ENCODE measurements around the gene DPP6.
"Not testable (repeated sequence)": the region's sequence is repeated elsewhere in the genome, so short reads cannot be mapped to it uniquely, and the experiment has no call there.

The DPP6 gene

DNA sequence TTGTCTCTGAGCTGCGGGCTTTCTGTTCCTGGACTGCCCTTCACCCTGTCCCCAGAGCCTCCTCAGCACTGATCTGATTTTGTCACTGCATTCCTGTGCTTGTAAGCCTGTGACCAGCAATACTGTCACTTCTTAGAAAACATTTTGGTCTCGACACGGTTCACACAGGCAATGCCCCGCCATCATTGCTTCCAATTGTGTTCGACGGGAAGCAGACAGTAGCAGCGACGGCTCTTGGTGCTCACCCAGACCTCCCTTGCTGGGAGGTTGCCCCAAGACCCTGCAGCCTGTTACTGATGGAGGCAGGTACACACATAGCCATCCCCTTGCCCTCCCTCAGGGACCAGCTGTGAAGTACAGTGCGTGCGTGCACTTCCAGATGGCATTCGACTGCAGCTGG lies 99.1 kb downstream of the DPP6 start:
- not testable (repeated sequence) for DNase-seq

DNA sequence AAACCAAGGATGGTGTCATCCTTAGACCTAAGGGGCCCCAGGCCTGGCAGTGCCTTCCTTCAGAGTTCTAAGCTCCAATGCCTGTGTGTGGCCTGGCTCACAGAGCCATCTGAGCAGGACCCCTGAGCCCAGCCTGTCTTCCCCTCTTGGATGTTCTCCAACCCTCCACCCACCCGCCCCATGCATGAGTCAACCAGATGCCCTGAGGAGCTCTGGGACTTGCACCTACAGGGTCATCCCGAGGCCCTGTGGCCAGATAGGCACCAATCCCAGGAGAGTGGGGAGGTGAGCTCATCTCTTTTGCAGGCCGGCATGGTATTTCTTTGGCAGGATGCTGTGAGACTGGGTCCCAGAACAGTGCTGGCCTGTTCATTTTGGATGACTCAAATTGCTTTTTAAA lies 103.7 kb downstream of the DPP6 start:
- not testable (repeated sequence) for DNase-seq

DNA sequence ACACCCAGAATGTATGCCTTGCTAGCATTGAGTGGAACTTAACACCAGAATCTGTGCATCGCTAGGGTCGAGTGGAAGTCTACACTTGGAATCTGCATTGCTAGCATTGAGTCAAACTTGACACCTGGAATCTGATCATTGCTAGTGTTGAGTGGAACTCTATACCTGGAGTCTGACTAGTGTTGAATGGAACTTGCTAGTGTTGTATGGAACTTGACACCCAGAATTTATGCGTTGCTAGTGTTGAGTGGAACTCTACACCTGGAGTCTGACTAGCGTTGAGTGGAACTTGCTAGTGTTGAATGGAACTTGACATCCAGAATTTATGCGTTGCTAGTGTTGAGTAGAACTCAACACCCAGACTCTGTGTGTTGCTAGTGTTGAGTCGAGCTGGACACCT lies 110.7 kb downstream of the DPP6 start:
- not testable (repeated sequence) for DNase-seq

DNA sequence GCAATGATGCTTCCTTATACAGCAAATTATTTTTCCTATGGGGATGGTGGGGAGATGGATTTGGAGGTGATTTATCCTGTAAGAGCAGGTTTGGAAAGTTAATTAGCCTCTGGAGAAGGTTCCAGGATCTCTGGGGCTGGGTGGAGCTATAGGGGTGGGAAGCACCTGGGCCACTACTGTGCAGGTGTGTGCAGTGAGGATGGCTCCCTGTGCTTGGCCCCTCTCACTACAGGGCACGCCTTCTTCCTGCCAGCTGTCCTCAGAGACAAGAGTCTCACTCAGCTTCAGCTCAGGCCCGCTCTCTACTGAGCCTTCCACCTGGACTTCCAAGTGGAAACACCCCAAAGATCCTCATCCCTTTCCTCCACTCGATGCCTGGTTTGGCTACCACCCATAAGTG lies 111.4 kb downstream of the DPP6 start:
- not testable (repeated sequence) for DNase-seq

DNA sequence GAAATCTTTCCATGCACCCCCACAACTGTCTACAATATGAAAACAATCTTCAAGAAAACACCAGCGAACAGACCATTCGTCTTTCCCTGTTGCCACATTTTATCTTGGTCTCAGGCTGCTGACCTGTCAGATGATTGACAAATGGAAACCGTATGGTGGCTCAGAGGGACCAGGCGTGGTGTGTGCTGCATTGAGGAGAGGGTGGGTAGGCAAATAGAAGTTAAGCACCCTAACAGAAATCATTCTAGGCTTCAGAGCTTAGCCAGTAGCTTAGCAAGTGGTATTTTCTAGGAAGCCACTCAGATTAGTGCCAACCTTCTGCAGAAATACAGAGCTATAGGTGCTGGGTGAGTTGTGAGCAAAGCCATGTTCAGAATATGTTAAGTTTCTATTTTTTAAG lies 114.9 kb downstream of the DPP6 start:
- DNase-seq: no peak

DNA sequence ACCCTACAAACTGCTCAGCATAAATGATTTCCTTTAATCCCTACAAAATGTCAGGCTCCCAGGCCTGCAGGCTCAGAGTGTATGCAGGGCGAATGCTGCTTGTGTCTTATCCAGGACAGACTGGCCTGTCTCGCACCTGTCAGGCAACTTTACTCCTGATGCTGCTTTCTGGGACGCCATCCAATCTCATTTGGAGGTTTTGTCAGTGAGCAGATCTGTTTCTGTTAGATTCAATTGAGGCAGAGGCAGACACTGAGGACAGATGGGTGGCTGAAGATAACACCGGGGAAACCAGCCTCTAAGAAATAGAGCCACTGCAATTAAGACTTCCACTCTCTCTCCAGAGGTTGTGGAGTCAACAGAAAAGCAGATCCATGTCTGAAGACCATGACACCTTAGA lies 115.6 kb downstream of the DPP6 start:
- no peak for DNase-seq

DNA sequence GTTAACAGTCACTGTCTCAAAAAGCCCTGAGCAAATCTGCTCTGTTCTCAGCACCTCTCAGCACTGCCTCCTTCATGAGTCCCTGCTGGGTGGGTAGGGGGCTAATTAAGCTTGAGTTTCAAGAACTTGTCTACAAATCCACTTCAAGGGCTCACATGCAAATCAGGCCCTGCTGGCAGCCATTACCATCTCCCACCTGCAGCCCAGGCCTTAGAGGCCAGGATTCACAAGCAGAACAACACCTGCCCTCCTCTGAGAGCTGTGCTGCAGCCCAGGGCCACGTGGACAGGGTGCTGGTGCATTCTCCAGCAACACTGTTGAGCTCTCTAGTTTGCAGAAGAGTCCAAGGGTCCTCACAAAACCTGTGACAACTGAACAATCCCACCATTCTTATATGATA lies 119.2 kb downstream of the DPP6 start:
- no peak for DNase-seq

DNA sequence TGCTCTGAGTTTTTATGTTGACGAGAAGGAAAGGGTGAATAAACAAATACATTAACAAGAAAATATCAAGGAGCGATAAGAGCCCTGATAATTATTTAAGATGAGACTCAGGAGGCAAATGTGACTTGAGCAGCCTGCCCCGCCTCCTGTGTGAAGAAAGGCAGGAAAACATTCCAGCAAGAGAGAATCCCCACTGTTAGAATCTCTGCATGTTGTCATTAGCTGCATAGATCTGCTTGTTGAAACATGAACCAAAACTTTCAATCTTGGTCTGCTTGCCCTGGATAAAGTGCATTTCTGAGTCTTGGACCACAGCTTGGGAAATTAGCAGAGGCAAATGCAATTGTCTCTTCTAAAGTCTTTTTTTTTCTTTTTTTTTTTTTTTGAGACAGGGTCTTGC lies 120.0 kb downstream of the DPP6 start:
- no peak for DNase-seq

DNA sequence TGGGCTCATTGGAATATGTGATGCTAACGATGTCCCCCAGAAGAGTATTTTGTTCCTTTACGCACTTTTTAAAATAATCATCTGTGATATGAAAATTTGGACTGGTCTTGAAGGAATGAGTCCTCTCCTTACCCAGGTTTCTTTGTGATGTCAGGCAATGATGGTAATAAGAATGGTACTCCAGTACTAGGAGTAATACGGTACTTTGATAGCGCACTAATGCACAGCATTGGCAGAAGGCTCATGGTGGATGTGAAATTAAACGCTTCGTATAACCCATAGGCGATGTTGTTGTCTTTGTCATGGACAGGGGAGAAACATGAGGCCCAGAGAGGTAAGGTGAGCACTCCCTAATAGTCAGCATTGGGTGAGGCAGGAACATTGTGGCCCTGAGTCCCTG lies 125.4 kb downstream of the DPP6 start:
- DNase-seq: no peak

DNA sequence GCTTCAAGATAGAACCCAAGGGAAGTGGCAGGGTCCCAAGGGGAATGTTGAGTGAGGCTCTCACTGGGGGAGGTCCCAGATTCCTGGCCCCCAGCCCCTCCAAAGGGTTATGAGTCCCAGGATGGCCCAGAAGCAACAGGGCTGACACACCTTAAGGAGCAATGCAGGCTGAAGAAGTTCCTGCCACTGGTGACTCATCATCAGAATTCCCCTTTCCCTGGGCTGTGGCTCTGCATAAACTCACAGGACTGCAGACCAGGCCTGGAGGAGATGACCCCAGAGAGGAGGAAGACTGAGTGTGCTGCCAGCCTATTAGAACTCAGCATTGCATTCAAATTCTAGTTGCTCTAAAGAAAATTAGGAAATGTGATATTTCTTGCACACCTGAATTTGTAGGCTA lies 126.7 kb downstream of the DPP6 start:
- no peak for DNase-seq

DNA sequence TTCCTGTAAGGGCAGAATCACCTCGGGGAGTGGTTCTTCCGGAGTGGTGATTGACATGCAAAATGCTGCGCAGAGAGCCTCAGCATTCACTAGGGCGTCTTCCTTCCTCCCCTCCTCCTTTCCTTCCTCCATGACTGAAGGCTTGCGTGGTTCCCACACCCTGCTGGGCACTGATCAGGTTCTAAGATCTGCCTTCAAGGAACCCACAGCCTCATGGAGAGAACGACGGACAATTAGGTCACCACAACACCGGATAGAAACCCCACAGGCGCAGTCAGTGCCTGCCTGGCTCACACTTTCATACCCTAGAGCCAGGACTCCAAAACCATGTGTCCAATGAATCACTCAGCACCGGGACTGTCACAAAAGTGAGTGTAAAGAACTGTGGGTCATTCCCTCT lies 131.3 kb downstream of the DPP6 start:
- no peak for DNase-seq

DNA sequence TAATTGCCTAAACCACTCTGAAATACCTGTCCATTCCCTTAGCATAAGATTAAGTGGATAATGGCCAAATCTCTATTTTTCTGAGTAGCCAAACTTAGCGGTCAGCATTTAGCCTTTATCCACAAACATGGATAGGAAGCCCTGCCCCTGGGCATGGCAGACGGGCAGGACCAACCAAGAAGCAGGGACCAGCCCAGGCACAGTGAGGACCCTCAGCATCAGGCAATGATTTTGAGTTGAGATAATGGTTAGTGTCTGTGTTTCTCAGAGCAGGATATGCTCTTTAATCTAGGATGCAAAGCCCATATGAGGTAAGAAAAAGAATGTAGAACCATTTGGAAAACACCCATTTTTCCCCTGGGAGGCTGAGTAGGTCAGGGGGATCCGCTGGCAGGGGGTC lies 131.7 kb downstream of the DPP6 start:
- no peak for DNase-seq

DNA sequence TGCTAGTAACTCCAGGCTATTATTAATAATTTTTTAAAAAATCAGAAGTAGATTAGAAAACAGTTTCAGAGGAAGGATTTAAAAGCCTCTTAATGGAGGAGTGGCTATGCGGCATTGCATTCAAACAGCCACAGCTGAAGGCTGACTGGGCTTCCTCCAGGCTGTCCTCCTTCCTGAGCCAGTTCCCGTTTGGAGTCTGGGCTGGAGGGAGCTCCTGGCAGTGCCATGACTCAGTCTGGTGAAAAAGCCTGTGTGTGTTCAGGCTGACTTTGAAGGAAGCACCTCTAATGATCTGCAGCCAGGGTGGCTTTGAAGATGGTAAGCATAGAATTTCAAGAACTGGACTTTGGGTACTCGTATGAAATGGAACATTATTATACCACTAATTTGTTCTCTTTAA lies 134.6 kb downstream of the DPP6 start:
- no peak for DNase-seq

DNA sequence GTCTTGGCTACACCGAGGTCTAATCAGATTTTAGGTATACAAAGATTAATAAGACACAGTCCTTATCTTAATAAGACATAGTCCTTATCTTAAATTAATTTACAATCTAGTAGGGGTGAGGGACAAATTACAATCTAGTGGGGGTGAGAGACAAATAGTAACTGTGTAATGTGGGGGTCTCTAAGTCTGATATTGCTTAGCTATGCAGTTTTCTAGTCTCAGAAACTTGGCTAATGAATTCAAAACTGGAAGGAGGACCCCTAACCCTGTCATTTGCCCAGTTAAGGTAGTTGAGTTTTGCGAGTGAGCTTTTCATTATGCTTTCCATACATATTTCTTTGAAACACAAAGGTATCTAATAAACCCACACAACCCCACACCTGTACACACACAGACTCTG lies 136.1 kb downstream of the DPP6 start:
- DNase-seq: no peak

DNA sequence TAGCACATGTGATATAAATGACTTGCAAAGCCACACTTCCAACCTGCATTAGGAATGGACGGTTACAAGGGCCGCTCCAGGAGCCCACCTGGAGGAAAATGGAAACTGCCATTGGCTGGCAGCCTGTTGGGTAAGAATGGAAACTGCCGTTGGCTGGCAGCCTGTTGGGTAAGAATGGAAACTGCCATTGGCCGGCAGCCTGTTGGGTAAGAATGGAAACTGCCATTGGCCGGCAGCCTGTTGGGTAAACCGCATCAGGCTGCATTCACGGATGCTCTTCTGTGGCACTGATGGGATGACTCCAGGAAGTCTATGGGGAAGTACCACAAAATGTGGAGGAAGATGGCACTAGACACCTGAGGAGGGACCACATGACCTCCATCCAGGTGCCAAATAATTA lies 143.1 kb downstream of the DPP6 start:
- no peak for DNase-seq

DNA sequence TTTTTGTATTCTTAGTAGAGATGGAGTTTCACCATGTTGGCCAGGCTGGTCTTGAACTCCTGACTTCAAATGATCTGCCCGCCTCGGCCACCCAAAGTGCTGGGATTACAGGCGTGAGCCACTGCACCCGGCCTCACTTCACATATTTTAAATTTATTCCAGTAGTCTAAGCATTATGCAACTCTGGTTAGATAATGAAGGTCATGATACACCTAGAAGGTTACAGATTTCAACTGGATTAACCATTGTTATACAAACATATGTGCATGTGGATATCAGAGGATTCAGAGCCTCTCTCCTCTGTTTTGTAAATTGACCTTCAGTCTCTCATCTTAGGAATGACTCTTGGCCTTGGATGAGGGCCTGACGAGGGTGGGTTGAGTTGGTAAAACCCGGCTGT lies 146.3 kb downstream of the DPP6 start:
- no peak for DNase-seq

DNA sequence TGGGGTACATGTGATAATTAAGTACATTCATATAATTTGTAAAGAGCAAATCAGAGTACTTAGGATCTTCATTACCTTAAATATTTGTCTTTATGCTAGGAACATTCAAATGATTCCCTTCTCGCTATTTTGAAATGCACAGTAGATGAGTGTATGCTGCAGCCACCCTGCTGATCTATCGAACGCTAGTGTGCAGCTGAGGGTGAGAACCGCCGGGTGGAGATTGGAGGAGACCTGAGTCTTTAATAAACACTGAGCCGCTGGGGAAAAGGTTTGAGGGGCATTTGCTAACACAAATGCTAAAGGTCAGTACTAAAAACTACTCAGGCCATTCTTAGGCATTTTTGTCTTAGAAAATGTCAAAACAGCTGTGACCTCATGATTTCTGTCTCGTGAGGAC lies 148.0 kb downstream of the DPP6 start:
- DNase-seq: no peak

DNA sequence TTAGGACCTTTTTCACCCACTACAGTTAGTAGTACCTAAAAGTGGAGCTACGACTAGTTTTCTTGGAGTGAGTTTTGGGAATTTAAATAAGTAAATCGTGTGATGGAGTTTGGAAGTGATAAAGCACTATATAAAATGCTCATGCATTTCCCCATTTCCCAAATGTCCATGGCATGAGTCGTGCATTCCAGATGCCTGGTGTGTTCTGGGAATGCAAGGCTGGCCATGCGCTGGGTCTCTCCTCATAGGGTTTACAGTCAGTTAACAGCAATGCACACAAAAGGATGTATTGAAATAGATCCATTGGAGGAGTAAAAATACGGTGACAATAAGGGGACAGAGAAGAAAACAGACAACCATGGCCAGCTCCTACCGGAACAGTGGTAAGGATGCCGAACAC lies 149.8 kb downstream of the DPP6 start:
- no peak for DNase-seq

DNA sequence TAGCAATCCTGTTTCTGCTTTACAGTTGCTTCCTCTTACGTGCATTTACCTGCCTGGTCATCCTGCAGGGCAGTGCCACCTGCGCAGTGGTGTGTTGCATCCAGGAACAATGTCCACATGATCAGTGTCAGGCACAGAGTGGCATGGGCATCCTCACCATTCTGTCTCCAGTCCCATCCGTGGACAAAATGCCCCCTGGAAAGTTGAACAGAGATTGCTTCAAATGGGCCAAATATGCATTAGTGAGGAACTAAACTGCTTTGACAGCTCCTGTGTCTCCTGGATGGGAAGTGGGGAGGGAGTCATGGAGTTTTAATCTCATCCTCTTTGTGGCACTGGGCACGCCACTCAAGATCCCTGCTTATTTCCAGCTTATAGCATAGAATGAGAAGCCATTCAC lies 151.8 kb downstream of the DPP6 start:
- DNase-seq: no peak

DNA sequence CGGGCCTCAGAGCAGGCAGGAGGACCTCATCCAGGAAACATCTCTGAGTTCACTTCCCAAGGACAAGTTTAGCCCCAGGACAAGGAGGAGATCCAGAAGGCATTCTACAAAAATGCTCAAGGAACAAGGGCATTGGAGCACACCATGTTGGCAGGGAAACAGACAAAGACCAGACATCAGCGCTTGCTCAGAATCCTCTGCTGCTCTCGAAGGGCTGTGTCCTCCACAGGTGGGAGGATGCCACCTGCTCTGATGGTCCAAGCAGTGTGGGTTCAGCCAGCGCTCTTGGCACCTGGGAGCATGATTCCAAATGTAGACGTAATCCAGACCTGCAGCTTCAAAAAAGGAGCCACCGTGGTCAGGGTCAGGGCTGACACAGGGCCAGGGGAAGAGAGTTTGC lies 160.7 kb downstream of the DPP6 start:
- no peak for DNase-seq

DNA sequence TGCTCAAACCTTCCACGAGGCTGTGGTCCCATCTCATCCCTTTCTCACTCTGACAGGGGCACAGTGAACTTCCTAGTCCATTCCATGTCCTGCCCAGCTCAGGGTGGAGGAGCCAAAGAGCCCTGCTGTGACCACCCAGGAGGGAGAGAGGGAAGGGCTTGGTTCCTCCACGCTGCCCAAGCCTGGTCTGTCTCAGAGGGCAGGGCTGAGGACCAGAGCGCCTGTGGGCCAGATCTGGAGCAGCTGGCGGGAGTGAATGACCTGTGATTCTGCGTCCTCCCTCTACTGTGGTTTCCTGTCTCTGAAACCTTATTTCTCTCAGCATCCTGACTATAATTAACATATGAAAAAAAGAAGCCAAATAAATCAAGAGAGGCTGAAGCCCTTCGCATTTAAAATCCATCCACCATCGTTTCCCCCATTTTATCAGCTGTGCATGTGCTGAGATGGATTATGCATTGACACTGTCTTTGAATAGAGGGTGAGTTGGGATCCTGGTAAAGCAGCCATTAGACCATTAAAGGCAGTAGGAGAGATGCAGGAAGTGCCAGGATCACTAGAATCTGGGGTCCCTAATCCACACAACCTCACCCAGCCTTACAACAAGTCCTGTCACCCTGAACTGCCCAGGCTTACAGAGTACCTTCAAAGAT lies 165.6 kb downstream of the DPP6 start:
- DNase-seq: no peak

DNA sequence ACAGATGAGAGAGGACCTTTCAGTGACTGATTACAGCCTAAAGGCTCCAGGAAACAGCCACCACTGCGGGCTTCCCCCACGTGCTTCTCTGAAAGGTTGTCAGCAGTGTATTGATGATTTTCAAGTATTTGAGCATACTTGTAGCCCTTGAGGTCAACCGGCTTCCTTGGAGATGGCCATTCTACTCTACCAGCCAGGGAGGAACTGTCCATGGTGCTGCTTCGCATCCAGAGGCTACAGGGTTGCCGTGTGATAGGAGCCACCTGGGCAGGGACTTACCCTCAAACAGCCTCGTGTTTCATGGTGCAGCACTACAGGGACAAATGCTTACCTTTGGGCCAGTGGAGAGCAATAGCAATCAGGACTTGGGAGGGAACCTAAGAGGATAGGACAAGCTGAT lies 179.5 kb downstream of the DPP6 start:
- DNase-seq: no peak

DNA sequence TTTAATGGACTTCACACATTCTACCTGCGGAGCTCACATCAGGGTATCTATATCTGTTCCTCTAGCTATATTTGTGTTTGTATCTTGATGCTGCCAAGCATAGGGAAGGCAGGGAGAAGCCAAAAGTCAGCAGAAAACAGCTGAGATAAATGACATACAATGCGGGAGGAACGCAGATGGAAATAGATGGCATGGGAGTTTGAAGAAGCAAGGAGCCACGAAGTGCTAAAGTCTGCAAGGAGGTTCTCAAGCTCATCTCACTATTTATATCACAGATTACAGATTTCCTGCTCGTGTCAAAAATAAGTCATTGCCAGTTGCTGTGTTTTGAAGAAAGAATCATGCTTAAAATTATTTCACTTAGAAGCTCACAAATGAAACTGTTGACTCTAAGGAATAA lies 180.5 kb downstream of the DPP6 start:
- DNase-seq: no peak

DNA sequence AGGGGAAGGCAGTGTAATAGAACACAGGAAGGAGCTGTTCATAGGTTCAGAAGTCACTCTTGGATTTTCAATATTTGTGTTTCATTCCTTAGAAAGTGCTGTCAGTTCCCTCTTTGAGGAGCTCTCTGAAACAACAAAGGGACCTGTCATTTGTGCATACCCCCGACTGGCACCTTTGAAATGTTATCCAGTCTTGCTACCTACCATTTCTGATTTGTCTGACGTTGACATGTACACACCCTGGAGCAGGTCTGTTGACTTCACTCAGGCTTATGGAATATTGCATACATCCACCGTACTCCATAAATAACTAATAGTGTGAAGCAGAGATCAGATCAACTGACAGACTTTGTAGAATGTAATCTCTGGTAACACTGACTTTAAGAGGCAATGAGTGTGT lies 189.8 kb downstream of the DPP6 start:
- DNase-seq: no peak

DNA sequence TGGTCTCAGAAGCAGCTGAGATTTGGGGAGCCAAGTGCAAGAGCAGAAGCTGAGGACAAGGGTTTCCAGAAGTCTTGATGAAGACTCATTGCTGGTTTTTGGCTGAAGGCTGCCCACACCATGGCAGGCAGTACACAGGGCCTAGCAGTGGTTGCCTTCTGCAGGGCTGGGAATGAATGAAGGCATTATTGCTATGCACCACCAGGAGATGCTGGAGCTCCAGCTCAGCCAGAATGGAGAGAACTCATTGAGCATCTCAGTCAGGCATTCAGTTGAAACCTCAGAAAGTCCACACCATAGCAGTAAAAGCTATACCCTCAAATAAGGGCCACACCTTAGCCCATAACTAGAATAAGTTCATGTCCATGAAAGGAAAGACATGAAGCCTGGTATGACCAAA lies 190.5 kb downstream of the DPP6 start:
- no peak for DNase-seq

DNA sequence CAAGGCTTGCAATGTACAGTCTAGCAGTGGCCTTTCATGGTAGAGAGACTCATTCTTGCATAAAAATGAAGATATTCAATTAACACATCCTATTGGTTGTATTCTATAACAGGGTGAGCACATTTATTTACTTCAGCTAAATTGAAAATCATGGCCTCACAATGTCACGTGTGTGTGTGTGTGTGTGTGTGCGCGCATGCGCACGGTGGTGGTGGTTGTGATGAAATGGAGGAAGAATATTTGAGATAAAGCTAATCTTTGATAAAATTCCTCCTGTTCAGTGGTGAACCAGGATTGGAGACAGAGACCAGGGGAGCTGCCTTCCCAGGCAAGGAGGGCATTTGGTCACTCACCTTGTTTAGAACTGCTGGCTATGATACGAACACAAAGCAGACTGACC lies 199.8 kb downstream of the DPP6 start:
- DNase-seq: no peak
